ENCODE data around the gene SPIN2A.
"Not testable (repeated sequence)": the region's sequence is repeated elsewhere in the genome, so short reads cannot be mapped to it uniquely, and the experiment has no call there.

Gene SPIN2A

GRCh38 chrX:57137073-57137472 lies at the start of gene SPIN2A:
TSS of gene SPIN2A (minus strand) at chrX:57137397. CDS start at chrX:57136597, 800 bp downstream.
- not testable (repeated sequence) for DNase-seq

DNA sequence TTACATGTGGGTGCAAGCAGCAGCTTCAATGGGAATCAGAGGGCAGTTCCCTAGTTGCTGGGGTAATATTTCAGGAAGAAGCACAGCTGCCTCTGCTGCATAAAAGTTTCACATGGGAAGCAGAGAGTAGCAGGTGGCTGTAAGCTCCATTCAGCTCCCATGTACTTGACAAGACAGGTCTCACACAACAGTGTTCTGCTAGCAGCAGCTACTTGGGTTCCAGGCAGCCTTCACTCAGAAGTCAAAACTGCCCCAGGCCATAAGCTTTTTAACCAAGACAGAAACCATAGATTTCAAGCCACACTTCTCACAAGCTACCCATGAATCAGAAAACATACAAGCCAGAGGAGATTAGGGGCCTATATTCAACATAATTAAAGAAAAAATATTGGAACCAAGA lies 41.4 kb upstream of the SPIN2A start:
- no peak for DNase-seq

DNA sequence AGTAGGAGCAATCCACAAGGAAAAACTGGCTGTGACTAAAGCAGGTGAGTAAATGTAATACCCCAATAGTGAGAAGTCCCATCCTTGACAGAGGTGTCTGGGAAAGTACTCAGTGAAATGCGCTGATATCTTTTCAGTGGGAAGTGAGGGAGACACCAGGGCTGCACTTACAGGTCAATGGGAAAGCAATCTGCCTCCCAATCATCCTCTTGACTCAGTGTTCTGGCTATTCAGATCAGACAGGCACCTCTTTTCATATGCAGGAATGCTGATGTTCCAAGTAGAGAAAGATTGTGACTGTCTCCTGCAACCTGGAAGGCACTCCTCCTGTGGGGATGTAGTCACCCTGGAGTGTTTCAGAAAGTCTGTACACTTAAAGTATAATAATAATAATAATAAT lies 39.9 kb upstream of the SPIN2A start:
- no peak for DNase-seq

GRCh38 chrX:57172544-57172943 lies 35.3 kb upstream of the SPIN2A start:
- DNase-seq: no peak

- DNase-seq: no peak
Observed at GRCh38 chrX:57156397-57157049, 19.3 kb upstream of the SPIN2A start.

DNA sequence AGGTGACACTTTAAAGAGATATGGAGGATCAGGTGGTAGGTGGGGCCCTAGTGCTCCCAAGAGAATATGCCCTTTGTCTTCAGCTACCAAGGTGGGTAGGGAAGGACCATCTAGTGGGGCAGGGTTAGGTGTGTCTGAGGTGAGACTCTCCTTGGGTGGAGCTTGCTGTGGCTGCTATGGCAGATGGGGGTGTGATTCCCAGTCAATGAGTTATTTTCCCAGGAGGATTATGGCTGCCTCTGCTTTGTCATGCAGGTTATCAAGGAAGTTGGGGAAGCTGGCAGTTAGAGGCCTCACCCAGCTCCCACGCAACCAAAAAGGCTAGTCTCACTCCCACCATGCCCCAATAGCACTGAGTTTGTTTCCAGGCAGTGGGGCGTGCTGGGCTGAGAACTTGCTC lies 18.0 kb upstream of the SPIN2A start:
- DNase-seq: no peak

DNA sequence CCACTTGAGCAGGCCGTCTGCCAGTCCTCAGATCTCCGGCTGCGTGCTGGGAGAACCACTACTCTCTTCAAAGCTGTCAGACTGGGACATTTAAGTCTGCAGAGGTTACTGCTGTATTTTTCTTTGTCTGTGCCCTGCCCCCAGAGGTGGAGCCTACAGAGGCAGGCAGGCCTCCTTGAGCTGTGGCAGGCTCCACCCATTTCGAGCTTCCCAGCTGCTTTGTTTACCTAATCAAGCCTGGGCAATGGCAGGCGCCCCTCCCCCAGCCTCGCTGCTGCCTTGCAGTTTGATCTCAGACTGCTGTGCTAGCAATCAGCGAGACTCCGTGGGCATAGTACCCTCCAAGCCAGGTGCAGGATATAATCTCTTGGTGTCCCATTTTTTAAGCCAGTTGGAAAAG lies 15.0 kb upstream of the SPIN2A start:
- DNase-seq: not testable (repeated sequence)

DNA sequence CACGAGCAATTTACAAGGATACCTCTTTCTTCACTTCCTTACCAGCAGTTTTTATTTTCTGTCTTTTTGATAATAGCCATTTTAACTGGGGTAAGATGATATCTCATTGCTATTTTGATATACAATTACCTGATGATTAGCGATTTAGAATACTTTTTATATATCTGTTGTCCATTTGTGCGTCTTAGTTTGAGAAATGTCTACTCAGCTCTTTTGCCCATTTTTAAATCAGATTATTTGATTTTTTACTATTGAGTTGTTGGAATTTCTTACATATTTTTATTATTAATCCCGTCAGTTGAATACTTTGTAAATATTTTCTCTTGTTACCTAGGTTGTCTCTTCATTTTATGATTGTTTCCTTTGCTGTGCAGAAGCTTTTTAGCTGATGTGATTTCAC lies 1.5 kb upstream of the SPIN2A start:
- DNase-seq: no peak

GRCh38 chrX:57137501-57137900 lies 304 bp upstream of the SPIN2A start:
- DNase-seq: no peak

- not testable (repeated sequence) for DNase-seq
Observed at GRCh38 chrX:57136589-57136988, 608 bp downstream of the SPIN2A start.

- no peak for DNase-seq
Observed at GRCh38 chrX:57135287-57135686, 1.9 kb downstream of the SPIN2A start.

- no peak for DNase-seq
Observed at GRCh38 chrX:57134702-57135101, 2.5 kb downstream of the SPIN2A start.

GRCh38 chrX:57133706-57134105 lies 3.5 kb downstream of the SPIN2A start:
- DNase-seq: no peak

- not testable (repeated sequence) for DNase-seq
Observed at GRCh38 chrX:57133284-57133683, 3.9 kb downstream of the SPIN2A start.

- no peak for DNase-seq
Observed at GRCh38 chrX:57132046-57132445, 5.2 kb downstream of the SPIN2A start.

DNA sequence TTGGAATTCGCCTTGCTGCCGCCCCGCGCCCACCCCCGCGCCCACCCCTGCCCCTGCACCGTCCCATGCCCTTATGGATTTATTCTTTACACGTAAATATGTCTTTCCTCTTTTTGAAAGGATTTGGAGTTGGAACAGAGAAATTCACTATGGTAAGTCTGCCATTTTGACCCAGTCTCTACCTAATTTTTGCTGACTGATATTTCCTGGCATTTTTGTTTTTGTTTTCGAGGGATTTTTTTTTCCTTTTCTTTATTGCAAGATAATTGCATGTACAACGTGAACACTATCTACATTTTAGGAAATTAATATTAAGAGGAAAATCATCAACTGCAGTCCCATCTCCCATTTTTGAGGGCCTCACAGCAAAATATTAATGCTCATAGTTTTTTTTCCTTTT lies 15.4 kb downstream of the SPIN2A start:
- no peak for DNase-seq

DNA sequence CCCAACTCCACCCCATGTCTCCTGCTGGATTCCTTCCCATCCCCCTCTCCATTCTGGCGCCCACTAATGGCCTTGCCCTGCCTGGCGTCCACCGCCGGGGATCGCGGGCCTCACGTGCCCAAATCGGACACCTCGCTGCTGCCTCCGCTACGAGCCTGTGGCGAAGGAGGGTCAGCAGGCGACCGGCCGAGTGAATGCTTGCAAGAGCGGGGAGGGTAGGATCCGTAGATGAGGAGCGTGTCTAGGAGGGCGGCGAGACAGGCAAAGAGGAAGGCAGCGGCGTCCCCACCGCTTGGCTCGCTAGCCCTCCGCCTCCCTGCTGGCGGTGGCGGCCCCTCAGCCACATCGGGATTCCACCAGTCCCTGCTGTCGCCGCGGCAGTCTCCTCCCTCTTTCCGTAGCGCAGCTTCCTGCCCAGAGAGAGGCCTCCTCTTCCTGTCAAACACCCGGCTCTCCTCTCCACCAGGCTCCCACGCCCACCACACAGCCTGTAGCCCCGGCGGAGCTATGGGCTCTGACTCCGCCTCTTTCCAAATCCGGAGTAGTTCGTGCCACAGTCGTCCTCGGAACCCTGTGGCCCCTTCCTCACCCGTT lies 15.9 kb downstream of the SPIN2A start, which contains the start of gene SPIN2B:
Gene SPIN2B (minus strand): TSS at position 387 of the 594 bp plus-strand sequence.
- peak; percentile 79 for DNase-seq

DNA sequence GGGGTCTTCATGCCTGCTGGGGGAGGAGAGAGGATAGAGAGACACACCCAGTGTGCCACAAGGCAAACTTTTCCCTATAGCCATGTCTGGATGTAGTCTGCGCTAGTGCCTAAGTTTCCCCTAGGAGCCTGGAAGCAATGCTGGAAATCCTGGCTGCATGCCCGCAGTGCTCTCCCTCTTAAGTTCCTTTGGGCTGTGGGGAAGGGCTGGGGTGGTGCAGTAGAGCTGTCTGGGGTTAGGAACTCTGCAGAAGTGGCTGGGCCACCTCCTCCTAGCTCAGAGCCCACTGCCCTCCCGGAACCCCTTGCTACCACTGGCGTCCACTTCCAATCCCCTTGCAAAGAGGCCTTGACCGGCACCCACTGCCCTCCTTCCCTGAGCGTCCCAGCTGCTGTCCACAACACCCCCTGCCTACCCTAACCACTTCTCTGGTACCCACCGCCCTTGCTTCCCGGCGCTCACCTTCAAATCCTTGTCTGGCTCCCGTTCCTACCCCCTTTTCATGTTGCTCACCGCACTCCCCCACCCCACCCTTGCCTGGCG lies 16.5 kb downstream of the SPIN2A start:
- peak; percentile 3 for DNase-seq

- no peak for DNase-seq
Observed at GRCh38 chrX:57119416-57119815, 17.8 kb downstream of the SPIN2A start.

DNA sequence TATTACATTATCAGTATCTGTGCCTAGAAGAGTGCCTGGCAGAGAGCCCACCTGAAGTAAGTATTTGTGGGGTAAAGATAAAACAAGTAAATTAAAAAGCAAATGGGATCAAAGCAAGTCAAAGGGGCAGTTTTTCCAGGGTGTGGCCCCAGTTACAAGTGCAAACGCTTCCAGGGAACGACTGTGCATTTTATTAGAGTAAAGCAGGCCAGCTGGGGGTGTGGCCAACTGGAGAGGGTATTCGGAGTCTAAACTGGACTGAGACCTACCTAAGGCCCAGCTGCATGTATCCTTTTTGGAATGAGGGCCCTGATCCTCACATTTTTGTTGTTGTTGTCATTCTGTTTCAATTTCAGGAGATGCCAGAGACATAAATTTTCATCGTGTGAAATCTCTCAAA lies 19.6 kb downstream of the SPIN2A start:
- not testable (repeated sequence) for DNase-seq

DNA sequence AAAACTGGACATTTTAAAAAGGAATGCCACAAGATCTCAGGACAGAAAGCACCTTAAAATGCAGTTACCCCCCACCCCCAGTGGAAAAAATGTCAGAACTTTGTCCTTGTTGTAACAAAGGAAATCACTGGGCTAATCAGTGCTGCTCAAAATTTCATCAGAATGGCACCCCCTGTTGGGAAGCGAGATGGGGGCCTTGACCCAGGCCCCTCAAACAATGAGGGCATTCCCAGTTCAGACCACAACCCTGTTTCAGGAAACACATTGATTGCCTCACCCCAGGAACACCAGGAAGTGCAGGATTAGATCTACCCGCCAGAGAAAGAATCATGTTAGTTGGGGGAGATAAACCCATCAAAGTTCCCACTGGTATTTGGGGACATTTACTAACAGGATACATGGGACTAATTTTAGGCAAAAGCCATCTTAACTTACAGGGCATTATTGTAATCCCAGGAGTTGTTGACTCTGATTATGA lies 32.2 kb downstream of the SPIN2A start:
- no peak for DNase-seq

GRCh38 chrX:57104406-57104805 lies 32.8 kb downstream of the SPIN2A start:
- DNase-seq: no peak

DNA sequence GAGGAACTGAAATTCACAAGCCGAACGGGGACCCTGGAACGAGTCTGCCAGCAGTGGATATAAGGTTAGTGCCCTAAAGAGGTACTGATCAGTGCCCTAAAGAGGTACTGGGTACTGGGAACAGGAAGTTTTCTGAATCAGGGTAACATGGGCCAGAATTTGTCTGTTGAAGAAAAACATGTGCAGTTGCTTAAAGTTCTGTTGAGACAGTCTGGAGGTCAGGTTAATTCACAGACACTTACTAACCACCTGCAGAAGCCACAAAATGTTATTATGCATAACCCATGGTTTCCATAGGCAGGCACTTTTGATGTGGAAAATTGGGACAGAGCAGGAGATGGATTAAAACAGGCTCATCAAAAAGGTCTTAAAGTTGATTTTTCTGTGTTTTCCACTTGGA lies 33.7 kb downstream of the SPIN2A start:
- DNase-seq: no peak

- not testable (repeated sequence) for DNase-seq
Observed at GRCh38 chrX:57102918-57103317, 34.3 kb downstream of the SPIN2A start.

Measured in CD4-positive, alpha-beta T cell treated with Interleukin-17A for 4 hours (primary cell).